ENCODE data around the gene TCP1.

DNA sequence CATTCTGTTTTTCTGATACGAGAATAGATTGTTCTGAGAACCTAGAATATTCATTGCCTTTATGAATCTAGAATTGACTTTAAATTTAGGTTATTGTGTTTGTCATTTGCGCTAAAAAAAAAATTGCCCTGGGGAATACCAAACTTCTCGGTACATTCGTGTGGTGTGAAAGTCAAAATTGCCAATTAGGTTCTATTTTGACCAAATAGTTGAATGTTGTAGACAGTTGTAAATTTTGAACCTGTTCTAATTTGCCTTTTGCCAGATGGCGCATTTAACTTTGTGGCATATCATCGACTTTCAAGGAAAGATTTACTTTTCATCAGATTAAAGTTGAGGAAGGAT, 59.1 kb downstream of the TCP1 start:
- TF ChIP-seq, protein P1, sequence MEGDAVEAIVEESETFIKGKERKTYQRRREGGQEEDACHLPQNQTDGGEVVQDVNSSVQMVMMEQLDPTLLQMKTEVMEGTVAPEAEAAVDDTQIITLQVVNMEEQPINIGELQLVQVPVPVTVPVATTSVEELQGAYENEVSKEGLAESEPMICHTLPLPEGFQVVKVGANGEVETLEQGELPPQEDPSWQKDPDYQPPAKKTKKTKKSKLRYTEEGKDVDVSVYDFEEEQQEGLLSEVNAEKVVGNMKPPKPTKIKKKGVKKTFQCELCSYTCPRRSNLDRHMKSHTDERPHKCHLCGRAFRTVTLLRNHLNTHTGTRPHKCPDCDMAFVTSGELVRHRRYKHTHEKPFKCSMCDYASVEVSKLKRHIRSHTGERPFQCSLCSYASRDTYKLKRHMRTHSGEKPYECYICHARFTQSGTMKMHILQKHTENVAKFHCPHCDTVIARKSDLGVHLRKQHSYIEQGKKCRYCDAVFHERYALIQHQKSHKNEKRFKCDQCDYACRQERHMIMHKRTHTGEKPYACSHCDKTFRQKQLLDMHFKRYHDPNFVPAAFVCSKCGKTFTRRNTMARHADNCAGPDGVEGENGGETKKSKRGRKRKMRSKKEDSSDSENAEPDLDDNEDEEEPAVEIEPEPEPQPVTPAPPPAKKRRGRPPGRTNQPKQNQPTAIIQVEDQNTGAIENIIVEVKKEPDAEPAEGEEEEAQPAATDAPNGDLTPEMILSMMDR (IDR thresholded peaks at IDR 0.05), result no peak
- no peak for TF ChIP-seq EP300 (IDR thresholded peaks at IDR 0.05)
